Sigmoid colon (tissue), 3 donors: Measurements from ENCODE around the gene SLC44A4.

Experiments
- POLR2A ChIP-seq, 2 donors: fragments of 450-650 bp; IDR thresholded peaks; one replicate each; pipeline ENCODE4 v1.6.1; 2016; ENCODE audit warnings: antibody characterized with exemption in 2 of 2, mild to moderate bottlenecking in 2 of 2, moderate library complexity in 2 of 2
- TF ChIP-seq, protein P1 (sequence below), 4 experiments: fragments of 450-650 bp in 3 of 4; fragments of 200-600 bp in 1 of 4; IDR thresholded peaks; one replicate each; pipeline ENCODE4 v1.5.1; 2016 to 2019; ENCODE audit warnings: antibody characterized with exemption in 4 of 4, mild to moderate bottlenecking in 3 of 4, moderate library complexity in 2 of 4

DNA sequence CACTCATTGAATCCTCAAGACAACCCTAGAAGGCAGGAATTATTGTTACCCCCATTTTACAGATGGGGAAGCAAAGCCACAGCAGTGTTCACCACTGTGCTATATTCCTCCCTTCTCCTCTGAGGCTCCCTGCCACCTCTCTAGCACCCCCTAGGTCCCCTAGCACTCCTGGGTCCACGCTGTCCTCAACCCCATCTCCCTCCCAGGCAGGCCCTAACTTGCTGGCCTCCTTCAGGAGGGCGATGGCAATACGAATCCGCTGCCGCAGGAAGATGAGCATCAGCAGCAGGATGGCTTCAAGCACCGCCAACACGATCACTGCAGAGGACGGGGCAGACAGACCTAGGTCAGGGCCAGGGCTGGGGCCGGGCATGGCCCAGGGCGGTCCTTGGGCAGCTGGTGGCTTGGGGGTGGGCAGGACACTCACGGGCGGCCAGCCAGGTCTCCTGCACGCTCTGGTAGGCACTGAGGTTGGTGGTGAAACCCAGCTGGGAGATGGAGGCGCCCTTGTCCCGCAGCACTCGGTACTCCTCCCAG lies 8.3 kb downstream of the SLC44A4 start:
- TF ChIP-seq, protein P1, sequence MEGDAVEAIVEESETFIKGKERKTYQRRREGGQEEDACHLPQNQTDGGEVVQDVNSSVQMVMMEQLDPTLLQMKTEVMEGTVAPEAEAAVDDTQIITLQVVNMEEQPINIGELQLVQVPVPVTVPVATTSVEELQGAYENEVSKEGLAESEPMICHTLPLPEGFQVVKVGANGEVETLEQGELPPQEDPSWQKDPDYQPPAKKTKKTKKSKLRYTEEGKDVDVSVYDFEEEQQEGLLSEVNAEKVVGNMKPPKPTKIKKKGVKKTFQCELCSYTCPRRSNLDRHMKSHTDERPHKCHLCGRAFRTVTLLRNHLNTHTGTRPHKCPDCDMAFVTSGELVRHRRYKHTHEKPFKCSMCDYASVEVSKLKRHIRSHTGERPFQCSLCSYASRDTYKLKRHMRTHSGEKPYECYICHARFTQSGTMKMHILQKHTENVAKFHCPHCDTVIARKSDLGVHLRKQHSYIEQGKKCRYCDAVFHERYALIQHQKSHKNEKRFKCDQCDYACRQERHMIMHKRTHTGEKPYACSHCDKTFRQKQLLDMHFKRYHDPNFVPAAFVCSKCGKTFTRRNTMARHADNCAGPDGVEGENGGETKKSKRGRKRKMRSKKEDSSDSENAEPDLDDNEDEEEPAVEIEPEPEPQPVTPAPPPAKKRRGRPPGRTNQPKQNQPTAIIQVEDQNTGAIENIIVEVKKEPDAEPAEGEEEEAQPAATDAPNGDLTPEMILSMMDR (IDR thresholded peaks at IDR 0.05), result no peak
- TF ChIP-seq POLR2A (IDR thresholded peaks at IDR 0.05), result no peak
